GM12865 (cell line): ENCODE measurements around the gene FBXO24.

Experiments
- DNase-seq: peaks from one replicate; pipeline ENCODE4 v3.0.0; 2010; ENCODE audit warnings: low read depth
- H3K4me3 ChIP-seq: 2 replicates; pipeline ENCODE4 v1.5.1; 2011; ENCODE audit warnings: mild to moderate bottlenecking, low read depth, low read length, control low read depth
- TF ChIP-seq, protein P1 (sequence below): IDR thresholded peaks from 2 replicates; pipeline ENCODE4 v1.5.1; 2011; ENCODE audit warnings: low read length, control low read depth, low read depth, inconsistent platforms; ENCODE audit not compliant: insufficient read depth; ENCODE audit errors: missing control alignments

The FBXO24 gene

DNA sequence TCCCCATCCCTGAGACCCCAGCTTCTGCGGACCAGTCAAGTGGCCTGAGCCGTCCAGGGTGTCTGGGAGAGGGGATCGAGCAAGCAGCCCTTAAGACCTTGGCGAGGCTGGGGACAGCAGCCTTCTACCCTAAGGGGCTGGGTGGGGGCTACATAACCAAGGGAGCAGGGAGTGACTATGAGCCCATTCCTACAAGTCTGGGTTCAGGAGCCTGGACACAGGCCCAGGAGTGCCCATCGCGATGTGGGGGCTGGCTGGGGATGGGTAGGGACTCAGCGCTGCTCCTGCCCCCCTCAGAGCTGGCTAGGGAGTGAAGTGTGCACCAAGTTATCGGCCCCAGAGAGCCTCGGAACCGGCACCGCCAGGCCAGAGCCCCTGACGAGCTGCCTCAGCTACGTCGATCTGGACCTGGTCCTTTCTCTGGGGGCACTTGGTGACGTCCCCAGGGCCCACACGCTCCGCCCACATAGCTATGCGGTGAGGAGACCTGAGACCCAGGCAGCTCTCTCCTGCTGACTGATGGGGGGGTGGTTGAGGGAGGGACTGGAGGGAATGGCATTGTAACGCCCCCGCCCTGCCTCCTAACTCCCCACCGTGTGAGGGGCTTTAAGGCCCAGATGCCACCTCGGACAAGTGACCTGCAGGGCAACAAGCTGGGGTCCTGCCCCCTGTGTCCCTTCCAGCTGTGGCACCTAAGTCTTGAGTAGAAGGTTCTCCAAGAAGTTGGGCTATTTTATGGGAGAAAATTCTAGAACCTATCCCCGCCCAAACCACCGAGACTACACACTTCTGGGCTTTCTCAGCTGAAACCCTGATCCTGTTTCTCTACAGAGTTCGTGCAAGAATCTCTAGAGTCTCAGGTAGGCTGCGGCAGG, 14.9 kb upstream of the FBXO24 start:
- DNase-seq, result no peak
- no peak overlapping the region for H3K4me3 ChIP-seq
- TF ChIP-seq, protein P1, sequence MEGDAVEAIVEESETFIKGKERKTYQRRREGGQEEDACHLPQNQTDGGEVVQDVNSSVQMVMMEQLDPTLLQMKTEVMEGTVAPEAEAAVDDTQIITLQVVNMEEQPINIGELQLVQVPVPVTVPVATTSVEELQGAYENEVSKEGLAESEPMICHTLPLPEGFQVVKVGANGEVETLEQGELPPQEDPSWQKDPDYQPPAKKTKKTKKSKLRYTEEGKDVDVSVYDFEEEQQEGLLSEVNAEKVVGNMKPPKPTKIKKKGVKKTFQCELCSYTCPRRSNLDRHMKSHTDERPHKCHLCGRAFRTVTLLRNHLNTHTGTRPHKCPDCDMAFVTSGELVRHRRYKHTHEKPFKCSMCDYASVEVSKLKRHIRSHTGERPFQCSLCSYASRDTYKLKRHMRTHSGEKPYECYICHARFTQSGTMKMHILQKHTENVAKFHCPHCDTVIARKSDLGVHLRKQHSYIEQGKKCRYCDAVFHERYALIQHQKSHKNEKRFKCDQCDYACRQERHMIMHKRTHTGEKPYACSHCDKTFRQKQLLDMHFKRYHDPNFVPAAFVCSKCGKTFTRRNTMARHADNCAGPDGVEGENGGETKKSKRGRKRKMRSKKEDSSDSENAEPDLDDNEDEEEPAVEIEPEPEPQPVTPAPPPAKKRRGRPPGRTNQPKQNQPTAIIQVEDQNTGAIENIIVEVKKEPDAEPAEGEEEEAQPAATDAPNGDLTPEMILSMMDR, result no peak

DNA sequence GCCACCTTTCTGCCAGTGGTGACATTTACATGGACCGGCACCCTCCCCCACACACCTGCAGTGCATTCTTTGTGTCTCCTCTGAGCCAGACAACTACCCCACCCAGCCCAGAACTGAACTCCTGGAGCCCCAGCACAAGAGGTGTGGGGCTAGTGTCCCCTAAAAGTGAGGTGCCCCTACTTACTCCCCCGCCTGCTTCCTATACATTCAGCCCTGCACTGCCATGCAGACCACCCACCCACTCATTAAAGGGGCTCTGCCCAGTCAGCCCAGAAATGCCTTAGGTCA, 14.4 kb upstream of the FBXO24 start:
- H3K4me3 ChIP-seq, result no peak overlapping the region
- DNase-seq, result no peak
- TF ChIP-seq, protein P1, result no peak

DNA sequence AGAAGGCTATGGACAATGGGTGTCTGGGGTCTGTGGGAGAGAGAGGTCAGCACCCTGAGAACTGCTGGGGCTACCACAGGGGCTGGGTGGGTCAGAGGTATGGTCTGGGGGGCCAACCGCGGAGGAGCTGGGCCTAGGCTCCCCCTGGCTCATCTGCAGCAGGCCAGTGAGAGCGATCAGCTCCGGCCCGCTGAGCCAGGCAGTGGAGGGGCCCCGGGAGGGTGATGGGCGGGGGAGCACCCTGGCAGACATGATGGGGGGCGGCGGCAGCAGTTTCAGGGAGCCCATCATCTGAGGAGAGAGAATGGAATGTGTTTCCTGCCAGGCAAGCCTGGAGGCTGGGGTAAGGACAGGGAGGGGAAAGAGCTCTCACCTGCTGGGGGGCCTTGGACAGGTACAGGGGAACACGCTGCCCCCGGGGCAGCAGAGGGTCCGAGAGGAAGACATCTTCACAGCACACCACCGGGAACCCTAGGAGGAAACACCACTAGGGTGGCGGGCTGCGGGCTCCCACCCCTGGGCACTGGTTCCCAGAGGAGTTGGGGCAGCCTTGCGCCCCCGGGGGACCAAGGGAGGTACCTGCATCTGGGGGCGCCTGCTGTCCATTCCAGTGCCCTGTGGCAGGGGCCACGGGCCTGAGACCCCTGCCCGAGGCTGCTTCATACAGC, 13.7 kb upstream of the FBXO24 start:
- TF ChIP-seq, protein P1, result no peak
- DNase-seq, result no peak
- no peak overlapping the region for H3K4me3 ChIP-seq

DNA sequence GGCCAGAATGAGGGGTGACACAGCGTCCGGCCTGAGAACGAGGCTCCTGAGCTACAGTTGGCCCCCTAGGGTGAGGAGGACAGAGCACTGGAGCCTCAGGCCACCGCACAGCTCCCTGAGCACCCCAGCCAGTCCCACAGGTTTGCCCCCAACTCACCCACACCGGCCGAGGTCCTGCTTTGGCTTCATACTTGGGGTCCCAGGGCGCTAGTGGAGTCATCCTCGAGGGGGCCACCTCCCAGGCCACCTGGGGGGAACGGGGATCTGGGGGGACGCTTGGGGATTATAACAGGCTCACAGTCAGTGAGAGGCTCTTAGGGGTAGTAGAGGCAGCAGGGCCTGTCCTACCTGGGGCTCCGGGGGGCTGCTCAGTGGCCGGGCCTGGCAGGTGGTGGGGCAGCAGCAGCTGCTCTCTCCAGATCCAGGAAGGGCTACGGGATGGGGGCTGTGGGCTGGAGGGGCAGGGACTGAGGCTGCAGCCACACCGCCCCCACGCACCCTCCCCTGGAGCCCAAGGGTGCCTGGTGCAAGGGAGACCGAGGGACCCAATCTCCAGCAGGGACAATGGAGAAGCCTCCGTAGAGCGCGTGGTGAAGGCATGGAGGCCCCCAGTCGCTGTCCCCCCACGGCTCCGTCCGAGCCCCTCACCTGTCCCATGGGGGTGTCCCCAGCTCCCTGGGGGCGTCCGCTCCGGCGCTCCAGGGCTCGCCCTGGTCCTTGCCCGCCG, 13.0 kb upstream of the FBXO24 start:
- DNase-seq, result no peak
- no peak overlapping the region for H3K4me3 ChIP-seq
- TF ChIP-seq, protein P1, result no peak

DNA sequence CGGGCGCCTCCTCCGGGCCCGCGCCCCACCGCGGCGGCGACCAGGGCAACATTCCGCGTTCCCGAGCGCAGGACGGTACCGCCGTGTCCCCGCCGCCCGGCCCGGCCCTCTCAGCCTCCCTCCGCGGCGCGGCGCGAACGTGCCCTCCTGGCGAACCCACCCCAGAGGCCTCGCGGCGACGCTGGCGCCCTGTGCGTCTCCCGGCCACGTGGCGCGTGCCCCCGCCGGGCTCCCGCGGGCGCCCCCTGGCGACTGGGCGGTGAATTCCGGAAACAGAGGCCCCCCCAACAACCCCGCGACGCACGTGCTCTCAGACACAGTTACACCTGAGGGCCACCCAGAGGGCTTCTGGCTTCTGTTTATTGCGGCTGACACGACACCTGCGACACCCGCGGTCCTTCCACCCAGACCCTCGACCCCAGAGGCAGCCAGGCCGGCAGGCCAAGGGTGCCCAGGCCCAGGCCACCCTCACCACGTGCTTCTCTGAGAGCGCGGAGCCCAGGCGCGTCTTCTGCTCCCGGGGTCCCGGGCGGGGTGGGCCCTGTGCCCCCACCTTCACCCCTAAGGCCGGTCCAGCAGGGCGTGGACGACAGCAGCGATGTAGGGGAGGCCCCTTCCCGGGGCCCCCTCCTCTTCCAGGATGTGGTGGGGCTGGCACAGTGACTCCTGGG, 12.3 kb upstream of the FBXO24 start, which contains the start of gene SAP25:
Gene SAP25 (minus strand): TSS at position 210 of the 671 bp plus-strand sequence. CDS start 158 bp downstream, at position 52.
- TF ChIP-seq, protein P1, result no peak
- no peak for DNase-seq
- H3K4me3 ChIP-seq, result no peak within 1 kb of the TSS

DNA sequence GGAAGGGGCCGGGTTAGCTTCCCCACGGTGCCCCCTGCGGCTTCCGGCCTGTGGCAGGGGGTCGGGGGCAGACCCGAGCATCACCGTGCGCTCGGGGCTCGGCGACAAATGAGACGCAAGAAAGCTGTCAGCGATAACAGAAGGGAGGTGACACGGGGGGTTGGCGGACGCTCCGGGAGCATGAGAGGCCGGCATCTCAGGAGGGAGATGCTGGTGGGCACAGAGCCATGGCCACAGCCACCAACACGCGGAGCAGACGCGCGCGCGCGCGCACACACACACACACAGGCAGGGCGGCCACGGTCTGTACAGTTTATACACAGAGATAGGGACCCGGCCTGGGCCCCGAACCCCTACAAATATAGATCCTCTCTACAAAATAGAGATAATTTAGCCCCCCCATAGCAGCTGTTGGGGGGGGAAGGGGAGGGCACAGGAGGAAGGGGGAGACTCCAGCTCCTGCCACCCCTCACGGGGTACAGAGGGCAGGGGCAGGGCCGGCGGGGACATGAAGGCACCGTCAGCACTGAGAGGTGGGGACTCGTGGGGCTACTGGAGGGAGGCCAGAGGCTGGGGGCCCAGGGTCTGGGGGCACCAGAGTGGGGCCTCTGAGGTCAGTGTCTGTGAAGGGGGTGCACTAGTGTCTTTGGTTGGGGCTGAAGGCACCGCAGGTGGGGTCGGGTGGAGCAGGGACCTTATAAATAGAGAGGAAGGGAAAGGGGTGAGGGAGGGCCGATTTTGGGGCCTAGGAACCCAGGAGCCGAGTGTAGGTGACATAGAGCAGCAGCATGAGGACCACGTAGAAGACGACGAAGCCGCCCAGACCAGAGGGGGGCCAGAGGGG, 11.5 kb upstream of the FBXO24 start:
- TF ChIP-seq, protein P1, result no peak
- no peak overlapping the region for H3K4me3 ChIP-seq
- no peak for DNase-seq
